GM04503 (cell line): ENCODE results near the gene GRM3.

Source experiments
- DNase-seq: peaks from one replicate; pipeline ENCODE4 v3.0.0-alpha.2; 2012; ENCODE audit warnings: low read depth

Gene GRM3

GRCh38 chr7:86904949-86905834 is 261.5 kb downstream of the GRM3 start:
- DNase-seq = no peak

GRCh38 chr7:86908948-86909347 is 265.2 kb downstream of the GRM3 start:
- no peak for DNase-seq

- no peak for DNase-seq
These were observed 267.9 kb downstream of the GRM3 start for GRCh38 chr7:86911659-86912058.

- DNase-seq = peak; percentile 62
These were observed 270.0 kb downstream of the GRM3 start for GRCh38 chr7:86913709-86914108.
